Esophagus muscularis mucosa (tissue), 4 donors: ENCODE measurements around the gene SYNDIG1.

Source experiments
- EP300 ChIP-seq: sonication (generic); formaldehyde crosslinking; IDR thresholded peaks from one replicate; pipeline ENCODE4 v1.6.1; 2017; ENCODE audit warnings: antibody characterized with exemption
- POLR2A ChIP-seq: fragments of 450-650 bp; IDR thresholded peaks from one replicate; pipeline ENCODE4 v1.6.1; 2017; ENCODE audit warnings: antibody characterized with exemption, moderate library complexity, mild to moderate bottlenecking, low read depth
- POLR2AphosphoS5 ChIP-seq, 2 donors: sonication (generic); formaldehyde crosslinking; IDR thresholded peaks; one replicate each; pipeline ENCODE4 v1.6.1; 2017; ENCODE audit warnings: antibody characterized with exemption in 2 of 2
- TF ChIP-seq, protein P1 (sequence below), 3 experiments: fragments of 200-600 bp in 2 of 3; fragments of 450-650 bp in 1 of 3; sonication (generic) in 2 of 3; IDR thresholded peaks; one replicate each; pipeline ENCODE4 v1.5.1; 2017 to 2019; ENCODE audit warnings: antibody characterized with exemption in 3 of 3, mild to moderate bottlenecking in 2 of 3, moderate library complexity in 1 of 3

DNA sequence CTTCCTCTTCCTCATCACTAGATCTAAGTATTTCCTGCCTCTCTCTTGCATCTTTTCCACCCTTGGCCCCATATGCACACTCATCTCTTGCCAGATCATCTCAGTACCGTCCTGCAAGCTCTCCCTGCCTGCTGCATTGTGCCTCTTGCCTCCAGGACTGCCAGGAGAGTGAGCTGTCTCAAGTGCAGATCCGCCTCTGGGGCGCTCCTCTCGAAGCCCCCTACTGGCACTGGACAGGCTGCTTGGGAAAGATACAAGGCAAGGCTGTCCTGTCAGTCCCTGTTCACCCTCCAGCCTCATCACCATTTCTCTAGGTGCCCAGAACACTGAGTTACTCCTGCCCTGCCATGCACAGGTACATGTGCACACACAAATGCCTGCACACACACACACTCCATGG, 10.2 kb downstream of the SYNDIG1 start:
- TF ChIP-seq, protein P1, sequence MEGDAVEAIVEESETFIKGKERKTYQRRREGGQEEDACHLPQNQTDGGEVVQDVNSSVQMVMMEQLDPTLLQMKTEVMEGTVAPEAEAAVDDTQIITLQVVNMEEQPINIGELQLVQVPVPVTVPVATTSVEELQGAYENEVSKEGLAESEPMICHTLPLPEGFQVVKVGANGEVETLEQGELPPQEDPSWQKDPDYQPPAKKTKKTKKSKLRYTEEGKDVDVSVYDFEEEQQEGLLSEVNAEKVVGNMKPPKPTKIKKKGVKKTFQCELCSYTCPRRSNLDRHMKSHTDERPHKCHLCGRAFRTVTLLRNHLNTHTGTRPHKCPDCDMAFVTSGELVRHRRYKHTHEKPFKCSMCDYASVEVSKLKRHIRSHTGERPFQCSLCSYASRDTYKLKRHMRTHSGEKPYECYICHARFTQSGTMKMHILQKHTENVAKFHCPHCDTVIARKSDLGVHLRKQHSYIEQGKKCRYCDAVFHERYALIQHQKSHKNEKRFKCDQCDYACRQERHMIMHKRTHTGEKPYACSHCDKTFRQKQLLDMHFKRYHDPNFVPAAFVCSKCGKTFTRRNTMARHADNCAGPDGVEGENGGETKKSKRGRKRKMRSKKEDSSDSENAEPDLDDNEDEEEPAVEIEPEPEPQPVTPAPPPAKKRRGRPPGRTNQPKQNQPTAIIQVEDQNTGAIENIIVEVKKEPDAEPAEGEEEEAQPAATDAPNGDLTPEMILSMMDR (IDR thresholded peaks at IDR 0.05), result no peak
- TF ChIP-seq EP300 (no peak), POLR2A (no peak), POLR2AphosphoS5 (IDR thresholded peaks at IDR 0.05) (no peak)
